CD14-positive monocyte (primary cell): ENCODE data around the gene MGLL. TPM values are rescaled to one million over a fixed set of nuclear protein-coding genes. Genes with fewer than 3 reads are reported as not detected.
A peak's percentile ranks its signal among the peaks of the same experiment; 100 is the strongest.

Source experiments
- DNase-seq, 3 donors: peaks; one replicate each; pipeline ENCODE4 v3.0.0-alpha.2; 2011 to 2022
- H2AFZ ChIP-seq: 2 replicates; pipeline ENCODE4 v1.6.0; 2012; ENCODE audit warnings: mild to moderate bottlenecking, low read depth, low read length, inconsistent platforms; ENCODE audit not compliant: insufficient read depth, poor library complexity, severe bottlenecking
- H3K27ac ChIP-seq, 2 donors: 1 replicate in 1 of 2; 2 replicates in 1 of 2; pipeline ENCODE4 v1.5.1; 2012 to 2013; ENCODE audit warnings: low read length in 2 of 2, control low read depth in 1 of 2, inconsistent platforms in 1 of 2, low read depth in 1 of 2, mild to moderate bottlenecking in 1 of 2
- H3K27me3 ChIP-seq, 2 donors: one replicate each; pipeline versions ENCODE4 v1.6.0 to v1.6.1; 2011 to 2013; ENCODE audit warnings: low read length in 2 of 2; ENCODE audit not compliant: control insufficient read depth in 2 of 2, insufficient read depth in 2 of 2
- H3K36me3 ChIP-seq, 2 donors: replicated peaks in 1 of 2; 1 replicate in 1 of 2; 2 replicates in 1 of 2; pipeline versions ENCODE4 v1.5.1 to v1.6.1; 2012 to 2013; ENCODE audit warnings: low read length in 2 of 2, control low read depth in 1 of 2, inconsistent platforms in 1 of 2, mild to moderate bottlenecking in 1 of 2; ENCODE audit not compliant: insufficient read depth in 2 of 2, control insufficient read depth in 1 of 2
- H3K4me1 ChIP-seq, 2 donors: 1 replicate in 1 of 2; 2 replicates in 1 of 2; pipeline versions ENCODE4 v1.5.1 to v1.6.1; 2012 to 2013; ENCODE audit warnings: low read length in 2 of 2, control low read depth in 1 of 2, inconsistent platforms in 1 of 2, mild to moderate bottlenecking in 1 of 2, moderate library complexity in 1 of 2; ENCODE audit not compliant: insufficient read depth in 2 of 2, control insufficient read depth in 1 of 2
- H3K4me2 ChIP-seq: replicated peaks from 2 replicates; pipeline ENCODE3; 2012; ENCODE audit warnings: low read length, moderate library complexity, mild to moderate bottlenecking; ENCODE audit not compliant: poor library complexity, severe bottlenecking; ENCODE audit errors: extremely low read depth
- H3K4me3 ChIP-seq, 3 experiments: fragments of 200-600 bp in 1 of 3; sonication (generic) in 1 of 3; replicated peaks in 1 of 3; 1 replicate in 2 of 3; 2 replicates in 1 of 3; pipeline ENCODE4 v1.5.1; 2011 to 2013; ENCODE audit warnings: low read length in 3 of 3, mild to moderate bottlenecking in 3 of 3, control low read depth in 2 of 3, low read depth in 2 of 3, inconsistent platforms in 1 of 3, moderate library complexity in 1 of 3
- H3K79me2 ChIP-seq: 2 replicates; pipeline ENCODE4 v1.6.0; 2012; ENCODE audit warnings: mild to moderate bottlenecking, control low read depth, inconsistent platforms, low read length, moderate library complexity; ENCODE audit not compliant: insufficient read depth
- H3K9ac ChIP-seq: 2 replicates; pipeline ENCODE4 v1.6.0; 2017; ENCODE audit warnings: low read length, mild to moderate bottlenecking; ENCODE audit not compliant: insufficient read depth, poor library complexity, severe bottlenecking
- H3K9me3 ChIP-seq, 2 donors: replicated peaks in 1 of 2; 1 replicate in 1 of 2; 2 replicates in 1 of 2; pipeline versions ENCODE4 v1.5.1 to v1.6.1; 2012 to 2013; ENCODE audit warnings: low read length in 2 of 2, control low read depth in 1 of 2; ENCODE audit not compliant: control insufficient read depth in 1 of 2, insufficient read depth in 1 of 2
- H4K20me1 ChIP-seq: 2 replicates; pipeline ENCODE4 v1.6.0; 2012; ENCODE audit warnings: mild to moderate bottlenecking, low read length, control low read depth, moderate library complexity; ENCODE audit not compliant: insufficient read depth
- H3K27ac Mint-ChIP-seq, 7 donors: one replicate each; pipeline ENCODE4 v1.8.0; 2020; ENCODE audit warnings: mild to moderate bottlenecking in 7 of 7, mixed read lengths in 7 of 7, moderate library complexity in 6 of 7, inconsistent platforms in 2 of 7
- H3K27me3 Mint-ChIP-seq, 3 donors: one replicate each; pipeline ENCODE4 v1.8.0; 2021 to 2022; ENCODE audit warnings: low read depth in 3 of 3, mild to moderate bottlenecking in 3 of 3, mixed read lengths in 3 of 3, moderate library complexity in 3 of 3, inconsistent platforms in 1 of 3
- H3K36me3 Mint-ChIP-seq, 2 donors: one replicate each; pipeline ENCODE4 v1.8.0; 2020; ENCODE audit warnings: mixed read lengths in 2 of 2, inconsistent platforms in 1 of 2, mild to moderate bottlenecking in 1 of 2
- H3K4me1 Mint-ChIP-seq: one replicate; pipeline ENCODE4 v1.8.0; 2020; ENCODE audit warnings: mild to moderate bottlenecking, mixed read lengths
- H3K4me3 Mint-ChIP-seq, 2 donors: one replicate each; pipeline ENCODE4 v1.8.0; 2020; ENCODE audit warnings: mild to moderate bottlenecking in 2 of 2, mixed read lengths in 2 of 2, moderate library complexity in 1 of 2
- H3K9me3 Mint-ChIP-seq, 7 donors: one replicate each; pipeline ENCODE4 v1.8.0; 2020 to 2022; ENCODE audit warnings: mixed read lengths in 7 of 7, mild to moderate bottlenecking in 6 of 7, moderate library complexity in 6 of 7, inconsistent platforms in 2 of 7
- CTCF ChIP-seq: fragments of 200-600 bp; IDR thresholded peaks from one replicate; pipeline ENCODE4 v1.8.0; 2022; ENCODE audit warnings: antibody characterized with exemption, mild to moderate bottlenecking
- WGBS: methylation state at CpG from one replicate; pipeline ENCODE4 v1.1.5; 2013; ENCODE audit warnings: missing lambda C conversion rate; ENCODE audit not compliant: insufficient coverage; 5-methylcytosine and 5-hydroxymethylcytosine counted together
- intact Hi-C, 2 donors: fragments of 100-400 bp; cut with micrococcal nuclease; formaldehyde crosslinking; loops; one replicate each; pipeline versions ENCODE4 v1.15.0 to v1.15.1; 2023
- polyA plus RNA-seq, 3 donors: library from polyadenylated mRNA; depleted of rRNA in 1 of 3; unstranded in 2 of 3; stranded (reverse) in 1 of 3; fragments of 300-500 nt in 2 of 3; fragments of >200 nt in 1 of 3; fragmentation: Illumina TruSeq in 2 of 3; gene quantifications; 1 replicate in 2 of 3; 2 replicates in 1 of 3; pipeline ENCODE4 v1.2.3, GENCODE V29; 2012 to 2021

MGLL gene
- polyA plus RNA-seq, 3 donors: 4.4 to 10.0 (median 6.4) TPM

GRCh38 chr3:127760361-127760760 lies 62.0 kb downstream of the MGLL start:
- no peak overlapping the region for H3K27ac Mint-ChIP-seq
- peaks cover 48% of the 10 kb centered on the region for H3K4me1 Mint-ChIP-seq
- intact Hi-C loops: no loop called here
- H3K36me3 ChIP-seq: no peaks in the 10 kb centered on the region
- peaks cover 0 to 6% of the 10 kb centered on the region in 2 donors for H3K36me3 Mint-ChIP-seq
- H3K9me3 Mint-ChIP-seq: peaks cover 0 to 3% (median 0%) of the 10 kb centered on the region in 7 donors
- H3K27ac ChIP-seq: no peak overlapping the region
- H4K20me1 ChIP-seq: no peaks in the 10 kb centered on the region
- peaks cover 38 to 46% of the 10 kb centered on the region in 2 donors for H3K4me1 ChIP-seq
- H3K79me2 ChIP-seq: no peaks in the 10 kb centered on the region
- H3K9me3 ChIP-seq: no peaks in the 10 kb centered on the region
- H3K4me3 ChIP-seq: no peak overlapping the region
- WGBS: 95% methylated on average over 12 of the region's 14 CpGs
- DNase-seq: no peak
- no peak overlapping the region for H3K9ac ChIP-seq
- H3K4me2 ChIP-seq: no peak overlapping the region
- H3K27me3 ChIP-seq: no peaks in the 10 kb centered on the region
- no peak overlapping the region for H2AFZ ChIP-seq
- no peak for TF ChIP-seq CTCF
- H3K4me3 Mint-ChIP-seq: no peak overlapping the region
- peaks cover 7 to 10% (median 8%) of the 10 kb centered on the region in 3 donors for H3K27me3 Mint-ChIP-seq

GRCh38 chr3:127759826-127760225 lies 62.5 kb downstream of the MGLL start:
- peaks cover 7 to 10% (median 8%) of the 10 kb centered on the region in 3 donors for H3K27me3 Mint-ChIP-seq
- no peak overlapping the region for H2AFZ ChIP-seq
- peak overlapping the region in 1 of 7 donors; percentile 61 for H3K27ac Mint-ChIP-seq
- H3K27ac ChIP-seq: no peak overlapping the region
- 53% methylated on average over 7 of the region's 8 CpGs for WGBS
- intact Hi-C loops: no loop called here
- peaks cover 0 to 3% (median 0%) of the 10 kb centered on the region in 7 donors for H3K9me3 Mint-ChIP-seq
- DNase-seq: no peak
- no peaks in the 10 kb centered on the region for H3K27me3 ChIP-seq
- no peaks in the 10 kb centered on the region for H3K79me2 ChIP-seq
- H3K9me3 ChIP-seq: no peaks in the 10 kb centered on the region
- no peak overlapping the region for H3K4me3 Mint-ChIP-seq
- TF ChIP-seq CTCF: no peak
- H3K36me3 ChIP-seq: no peaks in the 10 kb centered on the region
- no peak overlapping the region for H3K4me2 ChIP-seq
- peaks cover 43 to 51% of the 10 kb centered on the region in 2 donors for H3K4me1 ChIP-seq
- no peaks in the 10 kb centered on the region for H4K20me1 ChIP-seq
- no peak overlapping the region for H3K9ac ChIP-seq
- H3K4me1 Mint-ChIP-seq: peaks cover 53% of the 10 kb centered on the region
- no peak overlapping the region for H3K4me3 ChIP-seq
- H3K36me3 Mint-ChIP-seq: peaks cover 0 to 6% of the 10 kb centered on the region in 2 donors
